ENCODE measurements around the gene OSCP1.

OSCP1 gene

DNA sequence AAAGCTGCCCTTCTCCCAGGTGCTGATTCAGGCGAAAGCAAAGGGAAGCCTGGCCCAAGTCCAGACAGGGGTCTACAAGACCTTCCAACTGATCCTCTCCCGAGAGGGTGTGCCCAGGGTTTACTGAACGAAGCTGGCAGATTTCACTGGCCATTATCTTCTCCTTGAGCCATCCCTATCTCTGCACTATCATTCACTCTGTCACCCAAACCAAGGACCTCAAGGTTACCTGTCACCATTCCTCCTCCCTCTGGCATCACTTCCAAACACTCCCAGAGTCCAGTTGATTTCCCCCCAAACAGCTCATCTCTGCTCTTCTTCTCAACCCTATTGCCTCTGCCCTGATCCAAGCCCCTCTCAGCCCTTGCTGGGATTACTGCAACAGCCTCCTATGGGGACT lies 69.5 kb downstream of the OSCP1 start:
- DNase-seq: no peak

GRCh38 chr1:36380143-36380619 lies 70.1 kb downstream of the OSCP1 start:
- no peak for DNase-seq

DNA sequence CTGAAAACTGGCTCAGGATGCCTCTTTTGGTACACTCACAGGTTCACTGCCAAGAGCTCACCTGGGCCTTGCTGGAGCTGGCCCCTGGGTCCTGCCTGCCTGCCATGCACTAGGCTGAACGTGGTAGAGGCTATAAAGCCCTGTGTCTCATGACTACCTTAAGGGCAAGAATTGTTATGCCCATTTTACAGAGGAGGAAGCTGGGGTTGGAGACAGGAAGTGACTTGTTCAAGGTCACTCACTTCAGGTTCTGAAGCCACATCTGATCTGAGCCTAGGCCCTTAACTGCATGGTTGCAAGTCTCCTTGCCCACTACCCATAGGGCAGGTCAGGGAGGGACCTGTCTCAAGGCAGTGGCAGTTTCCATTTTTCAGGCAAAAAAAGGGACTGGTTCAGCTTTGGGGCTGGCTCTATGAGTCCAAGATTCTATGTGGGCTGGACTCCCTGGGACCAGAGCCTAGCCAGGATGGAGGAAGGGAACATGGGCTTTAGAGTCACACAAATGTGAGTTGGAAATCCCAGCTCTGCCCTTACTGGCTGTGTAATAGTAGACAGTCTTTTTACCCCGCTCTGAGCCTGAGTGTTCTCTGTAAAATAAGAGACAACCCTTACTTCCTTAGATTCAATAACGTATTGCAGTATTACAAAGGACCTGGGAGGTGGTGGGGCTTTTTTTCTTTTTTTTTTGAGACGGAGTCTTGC lies 72.3 kb downstream of the OSCP1 start:
- DNase-seq: no peak

DNA sequence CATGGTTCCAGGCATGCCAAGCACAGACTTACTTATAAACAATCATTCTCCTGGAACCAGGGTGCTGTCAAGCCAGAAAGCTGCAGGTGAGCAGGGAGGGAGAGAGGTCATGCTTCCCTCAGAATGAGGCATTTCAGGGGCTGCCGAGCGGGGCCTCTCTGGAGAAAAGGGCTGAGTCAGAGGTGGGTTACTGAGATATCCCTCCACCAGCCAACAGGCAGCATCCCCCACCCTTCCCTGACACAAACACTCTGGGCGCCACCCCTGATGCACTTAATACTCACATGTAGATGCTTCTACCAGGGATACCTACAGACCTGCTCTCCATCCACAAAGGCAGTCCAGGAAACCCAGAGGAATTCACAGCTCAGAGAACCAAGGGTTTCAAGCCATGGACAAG lies 77.6 kb downstream of the OSCP1 start:
- no peak for DNase-seq

DNA sequence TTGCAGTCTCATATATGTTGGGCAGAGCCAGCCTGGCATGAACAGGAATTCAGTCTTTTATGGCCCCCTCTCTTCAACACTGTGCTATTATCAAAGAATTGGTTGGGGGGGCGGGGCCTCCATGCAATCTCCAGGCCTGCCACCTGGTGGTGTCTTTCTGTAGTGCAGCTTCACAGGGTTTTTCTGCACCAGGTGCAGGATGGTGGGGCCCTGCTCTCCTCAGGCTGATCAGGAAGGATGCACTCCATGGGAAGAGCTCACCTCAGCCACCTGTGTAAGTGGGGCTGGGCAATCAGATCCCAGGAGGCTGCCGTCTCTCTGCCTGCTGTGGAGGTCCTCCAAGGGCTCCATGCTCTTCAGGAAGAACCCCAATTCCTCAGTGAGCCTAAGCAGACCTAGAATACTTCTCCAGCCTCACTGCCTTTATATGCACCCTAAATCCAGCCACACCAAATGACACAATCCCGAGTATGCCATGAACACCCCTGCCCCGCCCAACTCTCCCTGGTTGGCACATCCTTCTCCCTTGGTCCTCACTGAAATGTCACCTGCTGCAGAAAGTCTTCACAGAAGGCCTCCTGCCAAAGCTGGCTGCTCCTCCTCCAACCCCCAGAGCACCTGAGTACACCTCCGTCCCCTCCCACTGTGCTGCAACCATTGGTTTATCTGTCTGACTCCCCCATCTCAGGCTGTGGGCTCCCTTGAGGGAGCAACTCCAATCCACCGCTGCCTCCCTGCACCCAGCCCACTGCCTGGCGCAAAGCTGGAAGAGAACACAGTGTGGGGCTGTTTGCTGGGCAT lies 81.0 kb downstream of the OSCP1 start:
- DNase-seq: peak; percentile 14
